ENCODE results near the gene WDFY1.
A peak's percentile ranks its signal among the peaks of the same experiment; 100 is the strongest.

Gene WDFY1

GRCh38 chr2:223915071-223915470 lies 30.1 kb downstream of the WDFY1 start:
- Mint-ChIP-seq H3K4me1 (peaks cover under 1% of the 10 kb centered on the region), H3K4me3 (no peak overlapping the region), H3K27me3 (ENCODE audit: low read depth, poor library complexity) (no peaks in the 10 kb centered on the region), H3K27ac (peak overlapping the region; percentile 2), H3K36me3 (ENCODE audit: low read depth) (peaks cover 39% of the 10 kb centered on the region), H3K9me3 (no peaks in the 10 kb centered on the region)
- no peak for DNase-seq
- TF ChIP-seq CTCF (IDR thresholded peaks at IDR 0.05): no peak

GRCh38 chr2:223914324-223914723 lies 30.8 kb downstream of the WDFY1 start:
- H3K27ac Mint-ChIP-seq: no peak overlapping the region
- TF ChIP-seq CTCF (IDR thresholded peaks at IDR 0.05): no peak
- peaks cover 39% of the 10 kb centered on the region for H3K36me3 Mint-ChIP-seq (ENCODE audit: low read depth)
- no peaks in the 10 kb centered on the region for H3K9me3 Mint-ChIP-seq
- H3K4me1 Mint-ChIP-seq: peaks cover 8% of the 10 kb centered on the region
- H3K4me3 Mint-ChIP-seq: no peak overlapping the region
- no peak for DNase-seq
- no peaks in the 10 kb centered on the region for H3K27me3 Mint-ChIP-seq (ENCODE audit: low read depth, poor library complexity)

GRCh38 chr2:223909001-223909741 lies 36.0 kb downstream of the WDFY1 start:
- Mint-ChIP-seq H3K36me3 (ENCODE audit: low read depth) (peaks cover 21% of the 10 kb centered on the region), H3K27me3 (ENCODE audit: low read depth, poor library complexity) (no peaks in the 10 kb centered on the region), H3K4me3 (no peak overlapping the region), H3K4me1 (peaks cover 20% of the 10 kb centered on the region), H3K9me3 (no peaks in the 10 kb centered on the region), H3K27ac (peak overlapping the region; percentile 13)
- no peak for DNase-seq
- no peak for TF ChIP-seq CTCF (IDR thresholded peaks at IDR 0.05)

GRCh38 chr2:223908304-223908998 lies 36.7 kb downstream of the WDFY1 start:
- no peak for DNase-seq

GRCh38 chr2:223905996-223906395 lies 39.1 kb downstream of the WDFY1 start:
- DNase-seq: no peak
- H3K9me3 Mint-ChIP-seq: no peaks in the 10 kb centered on the region
- H3K4me3 Mint-ChIP-seq: no peak overlapping the region
- peaks cover 24% of the 10 kb centered on the region for H3K36me3 Mint-ChIP-seq (ENCODE audit: low read depth)
- H3K27ac Mint-ChIP-seq: no peak overlapping the region
- H3K27me3 Mint-ChIP-seq (ENCODE audit: low read depth, poor library complexity): no peaks in the 10 kb centered on the region
- no peak for TF ChIP-seq CTCF (IDR thresholded peaks at IDR 0.05)
- H3K4me1 Mint-ChIP-seq: peaks cover 20% of the 10 kb centered on the region

More at GRCh38 chr2:223908304-223908998, 36.7 kb downstream of the WDFY1 start:
- no peaks in the 10 kb centered on the region for H3K9me3 Mint-ChIP-seq
- no peaks in the 10 kb centered on the region for H3K27me3 Mint-ChIP-seq (ENCODE audit: low read depth, poor library complexity)
- peaks cover 21% of the 10 kb centered on the region for H3K36me3 Mint-ChIP-seq (ENCODE audit: low read depth)
- TF ChIP-seq CTCF (IDR thresholded peaks at IDR 0.05): no peak
- peak overlapping the region; percentile 42 for H3K27ac Mint-ChIP-seq
- H3K4me3 Mint-ChIP-seq: no peak overlapping the region
- H3K4me1 Mint-ChIP-seq: peaks cover 20% of the 10 kb centered on the region

All from nephron progenitor cell (in vitro differentiated cells).